Loucy (cell line): Measurements from ENCODE around the gene C19orf25.

Source experiments
- H2AFZ ChIP-seq: fragments of 200-600 bp; sonication (generic); 2 replicates; pipeline ENCODE4 v1.6.0; 2016; ENCODE audit warnings: antibody characterized with exemption, mild to moderate bottlenecking, low read length, moderate library complexity
- H3F3A ChIP-seq: fragments of 200-600 bp; 2 replicates; pipeline ENCODE4 v1.6.0; 2016; ENCODE audit warnings: antibody characterized with exemption, low read depth, mild to moderate bottlenecking
- H3K27me3 ChIP-seq: fragments of 200-600 bp; sonication (generic); 2 replicates; pipeline ENCODE4 v1.6.1; 2014; ENCODE audit warnings: low read length, mild to moderate bottlenecking; ENCODE audit not compliant: insufficient read depth, poor library complexity, severe bottlenecking
- H3K36me3 ChIP-seq: fragments of 200-600 bp; sonication (generic); 2 replicates; pipeline ENCODE4 v1.6.1; 2016; ENCODE audit warnings: low read length; ENCODE audit not compliant: insufficient read depth
- H3K4me1 ChIP-seq: fragments of 200-600 bp; sonication (generic); 2 replicates; pipeline ENCODE4 v1.5.1; 2014; ENCODE audit warnings: low read length, mild to moderate bottlenecking; ENCODE audit not compliant: insufficient read depth, poor library complexity, severe bottlenecking
- H3K4me2 ChIP-seq: fragments of 200-600 bp; sonication (generic); 2 replicates; pipeline ENCODE4 v1.6.0; 2014; ENCODE audit warnings: antibody characterized with exemption, low read length, low read depth, mild to moderate bottlenecking; ENCODE audit not compliant: poor library complexity, severe bottlenecking
- H3K4me3 ChIP-seq: fragments of 200-600 bp; sonication (generic); 2 replicates; pipeline ENCODE4 v1.5.1; 2014; ENCODE audit warnings: low read length, mild to moderate bottlenecking, mixed read lengths; ENCODE audit not compliant: poor library complexity, severe bottlenecking
- H3K79me2 ChIP-seq: fragments of 200-600 bp; sonication (generic); 2 replicates; pipeline ENCODE4 v1.6.1; 2014; ENCODE audit warnings: low read length; ENCODE audit not compliant: insufficient read depth
- H3K9ac ChIP-seq: fragments of 200-600 bp; sonication (generic); 2 replicates; pipeline ENCODE4 v1.6.0; 2014; ENCODE audit warnings: mild to moderate bottlenecking, low read depth, low read length, moderate library complexity; ENCODE audit not compliant: poor library complexity, severe bottlenecking
- H3K9me2 ChIP-seq: fragments of 200-600 bp; sonication (generic); replicated peaks from 2 replicates; pipeline ENCODE4 v1.6.1; 2016; ENCODE audit warnings: low read depth, low read length, mixed read lengths
- H3K9me3 ChIP-seq: fragments of 200-600 bp; sonication (generic); 2 replicates; pipeline ENCODE4 v1.6.1; 2014; ENCODE audit warnings: mild to moderate bottlenecking, antibody characterized with exemption, low read length, low read depth; ENCODE audit not compliant: insufficient read depth
- H4K20me1 ChIP-seq: fragments of 200-600 bp; sonication (generic); 2 replicates; pipeline ENCODE4 v1.6.0; 2014; ENCODE audit warnings: antibody characterized with exemption, low read length, mild to moderate bottlenecking; ENCODE audit not compliant: insufficient read depth, poor library complexity, severe bottlenecking
- EZH2phosphoT487 ChIP-seq: fragments of 200-600 bp; IDR thresholded peaks from 2 replicates; pipeline ENCODE4 v1.6.1; 2018; ENCODE audit warnings: antibody characterized with exemption, mild to moderate bottlenecking, moderate library complexity, borderline replicate concordance
- TF ChIP-seq, protein P1 (sequence below): fragments of 200-600 bp; sonication (generic); conservative IDR thresholded peaks from 2 replicates; pipeline ENCODE4 v1.5.1; 2014; ENCODE audit warnings: mild to moderate bottlenecking, antibody characterized with exemption, low read length

The C19orf25 gene

DNA sequence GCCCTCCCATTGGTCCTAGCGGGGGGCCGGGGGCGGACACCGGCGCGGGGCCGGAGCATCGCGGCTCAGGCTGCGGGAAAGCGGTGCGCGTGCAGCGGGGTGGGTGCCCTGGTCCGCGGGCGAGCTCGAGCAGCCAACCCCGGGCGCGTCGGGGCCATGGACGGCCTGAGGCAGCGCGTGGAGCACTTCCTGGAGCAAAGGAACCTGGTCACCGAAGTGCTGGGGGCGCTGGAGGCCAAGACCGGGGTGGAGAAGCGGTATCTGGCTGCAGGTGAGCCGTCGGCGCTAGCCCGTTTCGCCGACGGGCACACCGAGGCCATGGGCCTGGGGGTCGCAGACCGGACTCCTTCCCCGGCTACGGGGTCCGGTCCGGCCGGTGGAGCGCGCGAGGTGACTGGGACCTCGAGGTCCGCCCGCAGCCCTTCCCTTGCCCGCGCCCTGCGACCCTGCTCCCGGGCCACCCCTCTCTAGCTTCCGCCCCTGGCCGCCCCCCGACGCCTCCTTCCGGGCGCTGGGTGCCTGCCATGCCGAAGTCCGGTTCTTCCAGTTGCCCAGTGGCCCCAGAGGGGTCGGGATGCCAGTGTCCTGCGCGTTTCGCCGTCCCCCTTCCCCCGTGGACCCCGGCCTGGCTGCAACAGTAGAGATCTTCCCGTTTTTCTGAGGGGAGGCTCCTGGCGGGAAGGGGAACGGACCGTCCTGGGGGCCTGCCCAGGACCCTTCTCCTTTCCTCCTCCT is 12.3 kb upstream of the C19orf25 start, which contains the start of gene REEP6:
Gene REEP6 (plus strand): TSS at position 68 of the 735 bp plus-strand sequence. CDS start 89 bp downstream, at position 157.
- Histone ChIP-seq H3K9me3 (no peaks in the 10 kb centered on the region), H3K4me1 (peaks cover 3% of the 10 kb centered on the region), H3F3A (no peaks in the 10 kb centered on the region), H3K4me2 (peak within 1 kb of the TSS; percentile 94), H2AFZ (peak within 1 kb of the TSS; percentile 95), H3K36me3 (no peaks in the 10 kb centered on the region), H4K20me1 (no peaks in the 10 kb centered on the region), H3K79me2 (no peaks in the 10 kb centered on the region), H3K9me2 (no peaks in the 10 kb centered on the region), H3K4me3 (peak within 1 kb of the TSS; percentile 82), H3K27me3 (no peaks in the 10 kb centered on the region), H3K9ac (peak within 1 kb of the TSS; percentile 87)
- TF ChIP-seq EZH2phosphoT487, result no peak
- TF ChIP-seq, protein P1, sequence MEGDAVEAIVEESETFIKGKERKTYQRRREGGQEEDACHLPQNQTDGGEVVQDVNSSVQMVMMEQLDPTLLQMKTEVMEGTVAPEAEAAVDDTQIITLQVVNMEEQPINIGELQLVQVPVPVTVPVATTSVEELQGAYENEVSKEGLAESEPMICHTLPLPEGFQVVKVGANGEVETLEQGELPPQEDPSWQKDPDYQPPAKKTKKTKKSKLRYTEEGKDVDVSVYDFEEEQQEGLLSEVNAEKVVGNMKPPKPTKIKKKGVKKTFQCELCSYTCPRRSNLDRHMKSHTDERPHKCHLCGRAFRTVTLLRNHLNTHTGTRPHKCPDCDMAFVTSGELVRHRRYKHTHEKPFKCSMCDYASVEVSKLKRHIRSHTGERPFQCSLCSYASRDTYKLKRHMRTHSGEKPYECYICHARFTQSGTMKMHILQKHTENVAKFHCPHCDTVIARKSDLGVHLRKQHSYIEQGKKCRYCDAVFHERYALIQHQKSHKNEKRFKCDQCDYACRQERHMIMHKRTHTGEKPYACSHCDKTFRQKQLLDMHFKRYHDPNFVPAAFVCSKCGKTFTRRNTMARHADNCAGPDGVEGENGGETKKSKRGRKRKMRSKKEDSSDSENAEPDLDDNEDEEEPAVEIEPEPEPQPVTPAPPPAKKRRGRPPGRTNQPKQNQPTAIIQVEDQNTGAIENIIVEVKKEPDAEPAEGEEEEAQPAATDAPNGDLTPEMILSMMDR, result no peak

GRCh38 chr19:1490311-1491113 is 11.5 kb upstream of the C19orf25 start, which contains the start of gene PCSK4:
Gene PCSK4, minus strand, starts transcription at chr19:1490350. Its CDS starts 4 bp downstream, at chr19:1490346.
- Histone ChIP-seq H3K4me3 (peak within 1 kb of the TSS; percentile 82), H2AFZ (peak within 1 kb of the TSS; percentile 95), H3K79me2 (no peaks in the 10 kb centered on the region), H3K9me3 (no peaks in the 10 kb centered on the region), H3K4me1 (peaks cover 3% of the 10 kb centered on the region), H3K36me3 (no peaks in the 10 kb centered on the region), H3K9ac (peak within 1 kb of the TSS; percentile 87), H3F3A (no peaks in the 10 kb centered on the region), H3K4me2 (peak within 1 kb of the TSS; percentile 94), H3K9me2 (no peaks in the 10 kb centered on the region), H3K27me3 (no peaks in the 10 kb centered on the region), H4K20me1 (no peaks in the 10 kb centered on the region)
- TF ChIP-seq, protein P1, result no peak
- TF ChIP-seq EZH2phosphoT487, result no peak

DNA sequence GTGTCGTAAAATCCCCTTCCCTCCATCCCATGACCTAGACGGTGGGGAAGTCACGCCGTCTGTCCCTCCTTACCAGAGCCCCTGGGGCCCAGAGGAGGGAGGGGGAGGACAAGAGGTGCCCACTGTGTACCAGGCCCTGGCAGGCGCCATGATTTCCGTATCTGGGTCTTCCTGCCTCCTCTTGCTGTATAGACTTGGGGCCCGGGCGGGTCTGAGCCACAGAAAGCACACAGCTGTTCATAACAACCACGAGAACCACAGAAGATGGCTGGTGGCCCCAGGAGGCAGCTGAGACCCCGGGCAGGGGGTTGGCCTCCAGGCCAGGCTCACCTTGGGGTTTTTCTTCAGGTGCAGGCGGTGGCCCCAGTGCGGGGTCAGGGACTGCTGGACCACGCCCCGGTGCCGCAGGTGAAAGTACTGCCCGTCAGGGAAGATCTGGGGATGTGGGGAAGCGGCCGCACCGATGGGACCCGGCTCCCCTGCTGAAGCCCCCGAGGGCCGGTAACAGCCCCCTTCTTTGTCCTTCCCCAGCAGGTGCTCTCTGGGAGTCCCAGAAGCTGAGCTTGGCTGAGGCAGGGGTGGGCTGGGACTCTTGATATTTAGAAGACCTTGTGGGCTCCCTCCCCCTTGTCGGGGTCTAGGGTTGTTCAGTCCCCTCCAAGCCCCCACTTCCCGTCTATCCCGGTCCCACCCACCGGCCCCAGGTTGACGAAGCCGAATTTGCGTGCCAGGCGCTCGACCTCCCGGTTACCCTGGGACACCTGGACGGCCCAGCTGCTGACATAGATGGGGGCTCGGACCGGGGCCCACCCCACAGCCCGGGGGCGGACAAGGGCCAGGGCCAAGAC is 10.7 kb upstream of the C19orf25 start:
- no peaks in the 10 kb centered on the region for H3K27me3 ChIP-seq
- no peak for TF ChIP-seq EZH2phosphoT487
- TF ChIP-seq, protein P1, result no peak
- no peaks in the 10 kb centered on the region for H4K20me1 ChIP-seq

More for the DNA sequence above, 10.7 kb upstream of the C19orf25 start:
- Histone ChIP-seq H2AFZ (peak overlapping the region; percentile 95), H3F3A (no peaks in the 10 kb centered on the region), H3K36me3 (no peaks in the 10 kb centered on the region), H3K9me2 (no peaks in the 10 kb centered on the region), H3K4me3 (peak overlapping the region; percentile 82), H3K9me3 (no peaks in the 10 kb centered on the region), H3K4me2 (peak overlapping the region; percentile 94), H3K4me1 (peaks cover 3% of the 10 kb centered on the region), H3K79me2 (no peaks in the 10 kb centered on the region), H3K9ac (peak overlapping the region; percentile 87)
